HG03432 (cell line): Measurements from ENCODE around the gene ZNF467.
A peak's percentile ranks its signal among the peaks of the same experiment; 100 is the strongest.

Experiments
- ATAC-seq: cut with Tn5 transposase; IDR thresholded peaks from one replicate; pipeline ENCODE4 v1.9.1; 2021; ENCODE audit warnings: mild to moderate bottlenecking, moderate library complexity; ENCODE audit not compliant: unreplicated experiment

The ZNF467 gene

GRCh38 chr7:149729586-149729982 lies 43.8 kb downstream of the ZNF467 start:
- no peak for ATAC-seq

GRCh38 chr7:149728491-149729375 lies 44.7 kb downstream of the ZNF467 start:
- ATAC-seq, result no peak

GRCh38 chr7:149727899-149728476 lies 45.4 kb downstream of the ZNF467 start:
- no peak for ATAC-seq

GRCh38 chr7:149727053-149727898 lies 46.1 kb downstream of the ZNF467 start:
- ATAC-seq, result no peak

GRCh38 chr7:149725916-149726315 lies 47.5 kb downstream of the ZNF467 start:
- ATAC-seq, result no peak

- ATAC-seq, result no peak
Measured at GRCh38 chr7:149725426-149725821, 48.0 kb downstream of the ZNF467 start.

- ATAC-seq, result no peak
Measured at GRCh38 chr7:149724661-149725425, 48.5 kb downstream of the ZNF467 start.

- ATAC-seq, result no peak
Measured at GRCh38 chr7:149723795-149724495, 49.4 kb downstream of the ZNF467 start.

GRCh38 chr7:149723082-149723767 lies 50.2 kb downstream of the ZNF467 start:
- no peak for ATAC-seq

- ATAC-seq, result no peak
Measured at GRCh38 chr7:149722356-149722957, 50.9 kb downstream of the ZNF467 start.

- no peak for ATAC-seq
Measured at GRCh38 chr7:149721084-149721601, 52.2 kb downstream of the ZNF467 start.

GRCh38 chr7:149720372-149721083 lies 52.9 kb downstream of the ZNF467 start:
- ATAC-seq, result peak; percentile 56

GRCh38 chr7:149719912-149720335 lies 53.5 kb downstream of the ZNF467 start:
- peak; percentile 56 for ATAC-seq

- ATAC-seq, result no peak
Measured at GRCh38 chr7:149719050-149719899, 54.1 kb downstream of the ZNF467 start.

- no peak for ATAC-seq
Measured at GRCh38 chr7:149718730-149719049, 54.7 kb downstream of the ZNF467 start.

- ATAC-seq, result no peak
Measured at GRCh38 chr7:149717481-149717880, 55.9 kb downstream of the ZNF467 start.

GRCh38 chr7:149716932-149717307 lies 56.5 kb downstream of the ZNF467 start:
- no peak for ATAC-seq
